HepG2 (cell line): ENCODE measurements around the gene SLC25A19. TPM values are rescaled to one million over a fixed set of nuclear protein-coding genes. Genes with fewer than 3 reads are reported as not detected.

Source experiments
- ATAC-seq: fragments of 200-7000 bp; cut with Tn5 transposase; 3 replicates; pipeline ENCODE4 v1.9.1; 2020; ENCODE audit warnings: mild to moderate bottlenecking, moderate library complexity
- BruUV-seq: library from RNA; stranded (reverse); fragments of 400-500 nt; replicated peaks from 2 replicates; lab custom pipeline; 2021; lab: Mats Ljungman, UMichigan
- CTCF ChIA-PET: fragments of 300-600 bp; formaldehyde crosslinking; extraction: SDS; loops from one replicate; lab custom pipeline; 2021; ENCODE audit warnings: low total read pairs, inconsistent platforms, low intra/inter-chr PET ratio; lab: Yijun Ruan, JAX
- POLR2A ChIA-PET: fragments of 350-600 bp; sonication (Branson Sonifier 250); formaldehyde crosslinking; loops from one replicate; lab custom pipeline; 2020; ENCODE audit warnings: antibody characterized with exemption, inconsistent platforms; lab: Yijun Ruan, JAX
- DNase-seq: peaks from one replicate; pipeline ENCODE4 v3.0.0-alpha.2; 2015; ENCODE audit warnings: low spot score
- FAIRE-seq: peaks from 3 replicates; lab custom pipeline; 2011; peaks lifted over from hg19 to GRCh38; lab: Jason Lieb, UNC
- H2AFZ ChIP-seq: one replicate; pipeline ENCODE4 v1.6.1; 2011; ENCODE audit warnings: low read length, inconsistent platforms
- H3K27ac ChIP-seq: fragments of 300-600 bp; 3 replicates; pipeline ENCODE4 v1.8.0; 2011; ENCODE audit warnings: mixed run types, mild to moderate bottlenecking, mixed read lengths, low read length, inconsistent platforms; ENCODE audit not compliant: insufficient read depth; ENCODE audit errors: extremely low read length
- H3K27me3 ChIP-seq, 2 experiments: fragments of 200-600 bp in 1 of 2; 2 replicates in 1 of 2; 3 replicates in 1 of 2; pipeline versions ENCODE4 v1.6.0 to v1.8.0; 2011; ENCODE audit warnings: low read length in 2 of 2, mild to moderate bottlenecking in 2 of 2, moderate library complexity in 2 of 2, inconsistent platforms in 1 of 2; ENCODE audit not compliant: insufficient read depth in 2 of 2, control insufficient read depth in 1 of 2
- H3K36me3 ChIP-seq, 2 experiments: fragments of 200-600 bp in 1 of 2; replicated peaks in 1 of 2; 2 replicates in 1 of 2; 3 replicates in 1 of 2; pipeline versions ENCODE4 v1.5.1 to v1.8.0; 2011; ENCODE audit warnings: low read length in 2 of 2, inconsistent platforms in 1 of 2; ENCODE audit not compliant: insufficient read depth in 2 of 2, control insufficient read depth in 1 of 2
- H3K4me1 ChIP-seq: 2 replicates; pipeline ENCODE4 v1.5.1; 2012; ENCODE audit warnings: low read length, inconsistent platforms; ENCODE audit not compliant: insufficient read depth
- H3K4me2 ChIP-seq: 2 replicates; pipeline ENCODE4 v1.6.0; 2011; ENCODE audit warnings: low read depth, low read length, inconsistent platforms
- H3K4me3 ChIP-seq, 3 experiments: fragments of 200-600 bp in 1 of 3; sonication (generic), shearing (Covaris generic) in 1 of 3; replicated peaks in 1 of 3; 2 replicates each; pipeline ENCODE4 v1.5.1; 2011 to 2016; ENCODE audit warnings: low read length in 3 of 3, inconsistent platforms in 2 of 3, low read depth in 2 of 3, mild to moderate bottlenecking in 2 of 3, control low read depth in 1 of 3, mixed read lengths in 1 of 3; ENCODE audit not compliant: insufficient read depth in 1 of 3
- H3K79me2 ChIP-seq: one replicate; pipeline ENCODE4 v1.6.1; 2011; ENCODE audit warnings: low read length, inconsistent platforms; ENCODE audit not compliant: insufficient read depth
- H3K9ac ChIP-seq: 2 replicates; pipeline ENCODE4 v1.6.0; 2011; ENCODE audit warnings: mild to moderate bottlenecking, low read depth, low read length, inconsistent platforms; ENCODE audit not compliant: insufficient read depth
- H3K9me3 ChIP-seq: 2 replicates; pipeline ENCODE4 v1.5.1; 2012; ENCODE audit warnings: mild to moderate bottlenecking, low read length
- H4K20me1 ChIP-seq: 2 replicates; pipeline ENCODE4 v1.6.0; 2011; ENCODE audit warnings: inconsistent platforms, mild to moderate bottlenecking, low read length, moderate library complexity; ENCODE audit not compliant: insufficient read depth
- CBX2 ChIP-seq, 2 experiments: fragments of 200-600 bp in 1 of 2; sonication (generic); formaldehyde crosslinking in 1 of 2; IDR thresholded peaks; 2 replicates each; pipeline versions ENCODE4 v1.7.0 to v1.8.1; 2018 to 2022; ENCODE audit warnings: low read depth in 2 of 2, low read length in 1 of 2, mild to moderate bottlenecking in 1 of 2, missing genetic modification reagents in 1 of 2
- CEBPB ChIP-seq: IDR thresholded peaks from 2 replicates; pipeline ENCODE4 v1.6.1; 2011; ENCODE audit warnings: low read depth, low read length, improper control_type of control experiment, borderline replicate concordance
- DNMT3B ChIP-seq: conservative IDR thresholded peaks from 2 replicates; pipeline ENCODE4 v1.6.1; 2016; ENCODE audit warnings: missing biosample characterization, control low read depth
- MTF1 ChIP-seq: sonication (generic); formaldehyde crosslinking; IDR thresholded peaks from 2 replicates; pipeline ENCODE4 v1.5.0; 2020; ENCODE audit warnings: missing genetic modification reagents
- NAIF1 ChIP-seq: sonication (generic); formaldehyde crosslinking; IDR thresholded peaks from 2 replicates; pipeline ENCODE4 v1.5.0; 2020; ENCODE audit warnings: mild to moderate bottlenecking, missing genetic modification reagents, borderline replicate concordance
- PHF8 ChIP-seq: sonication (generic); formaldehyde crosslinking; IDR thresholded peaks from 2 replicates; pipeline ENCODE4 v1.5.0; 2020; ENCODE audit warnings: missing genetic modification reagents
- SKI ChIP-seq: fragments of 450-650 bp; IDR thresholded peaks from one replicate; pipeline ENCODE4 v1.6.1; 2018; ENCODE audit warnings: mild to moderate bottlenecking; ENCODE audit not compliant: partially characterized antibody
- ZKSCAN1 ChIP-seq: fragments of 150-350 bp; IDR thresholded peaks from 2 replicates; pipeline ENCODE4 v1.6.1; 2014; ENCODE audit warnings: low read length
- ZNF3 ChIP-seq: IDR thresholded peaks from 2 replicates; pipeline ENCODE4 v1.7.0; 2017; ENCODE audit warnings: inconsistent platforms
- ZNF367 ChIP-seq: sonication (generic); formaldehyde crosslinking; IDR thresholded peaks from 2 replicates; pipeline ENCODE4 v1.4.0; 2020; ENCODE audit warnings: missing genetic modification reagents, borderline replicate concordance
- ZNF703 ChIP-seq: sonication (generic); formaldehyde crosslinking; IDR thresholded peaks from 2 replicates; pipeline ENCODE4 v1.5.1; 2020; ENCODE audit warnings: missing genetic modification reagents, mild to moderate bottlenecking, moderate library complexity, borderline replicate concordance
- WGBS: methylation state at CpG from one replicate; pipeline ENCODE4 v1.1.6; 2017; ENCODE audit warnings: low lambda C conversion rate; 5-methylcytosine and 5-hydroxymethylcytosine counted together
- in situ Hi-C: cut with HindIII; loops from 2 replicates; pipeline ENCODE4 v1.10.0; 2017; ENCODE audit warnings: low pct_unique_long_range_greater_than_20kb; ENCODE audit not compliant: extremely low pct_ligation_motif_present
- intact Hi-C: fragments of 100-400 bp; cut with micrococcal nuclease; formaldehyde crosslinking; loops from one replicate; pipeline ENCODE4 v1.10.0; 2022; ENCODE audit not compliant: unreplicated experiment
- polyA plus RNA-seq, 8 experiments: library from polyadenylated mRNA; depleted of rRNA in 3 of 8; stranded (reverse) in 7 of 8; unstranded in 1 of 8; fragments of >200 nt; fragmentation: Illumina TruSeq in 4 of 8; extraction: Trizol in 4 of 8; gene quantifications; 2 replicates each; pipeline versions ENCODE4 v1.2.1 to v1.2.3, GENCODE V29; 2011 to 2016; ENCODE audit warnings: low read depth in 4 of 8, missing spikeins in 1 of 8, mixed read lengths in 1 of 8; ENCODE audit not compliant: insufficient read depth in 1 of 8
- total RNA-seq, 5 experiments: library from RNA; depleted of rRNA; stranded (reverse); fragments of >200 nt; fragmentation: Illumina TruSeq; extraction: Trizol; gene quantifications; 2 replicates each; pipeline ENCODE4 v1.2.3, GENCODE V29; 2016; ENCODE audit warnings: low read depth in 1 of 5
- TF ChIP-seq, protein P1 (sequence below): sonication (generic); formaldehyde crosslinking; IDR thresholded peaks from 2 replicates; pipeline ENCODE4 v1.9.0; 2021; ENCODE audit warnings: mild to moderate bottlenecking, missing genetic modification reagents
- TF ChIP-seq, protein P2 (sequence below): sonication (generic); formaldehyde crosslinking; IDR thresholded peaks from 2 replicates; pipeline ENCODE4 v1.9.0; 2021; ENCODE audit warnings: missing genetic modification reagents, borderline replicate concordance

Gene SLC25A19
- total and polyA plus RNA-seq, 2 of the 13 experiments (the other 11 are each of a cell fraction or from before 2014, with no cell fraction given), result 24.4 to 41.4 TPM

DNA sequence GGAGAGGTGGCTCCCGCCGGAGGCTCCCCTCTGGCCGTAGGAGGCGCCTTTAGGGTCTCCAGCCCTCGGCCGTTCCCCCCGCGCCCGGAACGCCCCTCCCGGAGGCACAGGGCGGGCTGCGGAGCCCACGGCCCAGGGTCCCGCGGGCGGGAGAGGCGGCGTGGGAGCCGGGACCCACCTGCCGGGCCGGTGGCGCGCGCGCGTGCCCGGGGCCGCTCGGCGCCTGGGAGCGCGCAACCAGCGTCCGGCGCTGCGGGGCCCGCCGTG is 18.3 kb downstream of the SLC25A19 start, which contains the start of gene MIF4GD:
MIF4GD (minus strand) TSS at position 266 of the 267 bp plus-strand sequence. CDS start 1,036 bp downstream, outside the sequence.
- peaks cover 8 to 31% of the 10 kb centered on the region in 2 experiments; a peak in 4 of 5 replicates for H3K36me3 ChIP-seq
- no peaks in the 10 kb centered on the region for H3K9me3 ChIP-seq
- no peak within 1 kb of the TSS for H2AFZ ChIP-seq
- 0% methylated on average over 18 of the region's 39 CpGs for WGBS
- DNase-seq (no peak), FAIRE-seq (no peak), ATAC-seq (no peak)
- H4K20me1 ChIP-seq, result no peaks in the 10 kb centered on the region
- in situ Hi-C loops (no loop called here), intact Hi-C loops (loop anchor here (1.0 to 2.0 kb wide), 4 partner anchors 18 to 142 kb away; partner anchors contain the start of genes GRB2 and SLC25A19)
- H3K9ac ChIP-seq, result peak within 1 kb of the TSS; percentile 96
- H3K4me1 ChIP-seq, result peaks cover 43% of the 10 kb centered on the region
- no TSS peak for BruUV-seq
- CTCF ChIA-PET, result interaction anchor here (1.1 to 1.2 kb wide), 2 partner anchors 18 to 52 kb away, joined by 3 to 4 read pairs; partner anchors contain the start of gene SLC25A19
- POLR2A ChIA-PET, result interaction anchor here (0.6 to 6.6 kb wide), 24 partner anchors 10 to 240 kb away, joined by 3 to 93 read pairs (median 6); partner anchors contain the start of genes GGA3, GRB2, MRPS7 and NT5C
- H3K79me2 ChIP-seq, result peaks cover 6% of the 10 kb centered on the region
- H3K27me3 ChIP-seq, result no peaks in the 10 kb centered on the region
- peak within 1 kb of the TSS; percentile 77 for H3K27ac ChIP-seq
- H3K4me3 ChIP-seq, result peak within 1 kb of the TSS; percentile 91 to 98 (median 94)
- peak within 1 kb of the TSS; percentile 94 for H3K4me2 ChIP-seq
- TF ChIP-seq PHF8 (CRISPR knock-in tag), result no peak
- no peak for TF ChIP-seq ZKSCAN1
- no peak for TF ChIP-seq NAIF1 (CRISPR knock-in tag)
- no peak for TF ChIP-seq SKI
- TF ChIP-seq MTF1 (CRISPR knock-in tag), result no peak
- TF ChIP-seq, protein P1, sequence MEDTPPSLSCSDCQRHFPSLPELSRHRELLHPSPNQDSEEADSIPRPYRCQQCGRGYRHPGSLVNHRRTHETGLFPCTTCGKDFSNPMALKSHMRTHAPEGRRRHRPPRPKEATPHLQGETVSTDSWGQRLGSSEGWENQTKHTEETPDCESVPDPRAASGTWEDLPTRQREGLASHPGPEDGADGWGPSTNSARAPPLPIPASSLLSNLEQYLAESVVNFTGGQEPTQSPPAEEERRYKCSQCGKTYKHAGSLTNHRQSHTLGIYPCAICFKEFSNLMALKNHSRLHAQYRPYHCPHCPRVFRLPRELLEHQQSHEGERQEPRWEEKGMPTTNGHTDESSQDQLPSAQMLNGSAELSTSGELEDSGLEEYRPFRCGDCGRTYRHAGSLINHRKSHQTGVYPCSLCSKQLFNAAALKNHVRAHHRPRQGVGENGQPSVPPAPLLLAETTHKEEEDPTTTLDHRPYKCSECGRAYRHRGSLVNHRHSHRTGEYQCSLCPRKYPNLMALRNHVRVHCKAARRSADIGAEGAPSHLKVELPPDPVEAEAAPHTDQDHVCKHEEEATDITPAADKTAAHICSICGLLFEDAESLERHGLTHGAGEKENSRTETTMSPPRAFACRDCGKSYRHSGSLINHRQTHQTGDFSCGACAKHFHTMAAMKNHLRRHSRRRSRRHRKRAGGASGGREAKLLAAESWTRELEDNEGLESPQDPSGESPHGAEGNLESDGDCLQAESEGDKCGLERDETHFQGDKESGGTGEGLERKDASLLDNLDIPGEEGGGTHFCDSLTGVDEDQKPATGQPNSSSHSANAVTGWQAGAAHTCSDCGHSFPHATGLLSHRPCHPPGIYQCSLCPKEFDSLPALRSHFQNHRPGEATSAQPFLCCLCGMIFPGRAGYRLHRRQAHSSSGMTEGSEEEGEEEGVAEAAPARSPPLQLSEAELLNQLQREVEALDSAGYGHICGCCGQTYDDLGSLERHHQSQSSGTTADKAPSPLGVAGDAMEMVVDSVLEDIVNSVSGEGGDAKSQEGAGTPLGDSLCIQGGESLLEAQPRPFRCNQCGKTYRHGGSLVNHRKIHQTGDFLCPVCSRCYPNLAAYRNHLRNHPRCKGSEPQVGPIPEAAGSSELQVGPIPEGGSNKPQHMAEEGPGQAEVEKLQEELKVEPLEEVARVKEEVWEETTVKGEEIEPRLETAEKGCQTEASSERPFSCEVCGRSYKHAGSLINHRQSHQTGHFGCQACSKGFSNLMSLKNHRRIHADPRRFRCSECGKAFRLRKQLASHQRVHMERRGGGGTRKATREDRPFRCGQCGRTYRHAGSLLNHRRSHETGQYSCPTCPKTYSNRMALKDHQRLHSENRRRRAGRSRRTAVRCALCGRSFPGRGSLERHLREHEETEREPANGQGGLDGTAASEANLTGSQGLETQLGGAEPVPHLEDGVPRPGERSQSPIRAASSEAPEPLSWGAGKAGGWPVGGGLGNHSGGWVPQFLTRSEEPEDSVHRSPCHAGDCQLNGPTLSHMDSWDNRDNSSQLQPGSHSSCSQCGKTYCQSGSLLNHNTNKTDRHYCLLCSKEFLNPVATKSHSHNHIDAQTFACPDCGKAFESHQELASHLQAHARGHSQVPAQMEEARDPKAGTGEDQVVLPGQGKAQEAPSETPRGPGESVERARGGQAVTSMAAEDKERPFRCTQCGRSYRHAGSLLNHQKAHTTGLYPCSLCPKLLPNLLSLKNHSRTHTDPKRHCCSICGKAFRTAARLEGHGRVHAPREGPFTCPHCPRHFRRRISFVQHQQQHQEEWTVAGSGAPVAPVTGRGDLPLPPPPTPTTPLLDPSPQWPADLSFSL (CRISPR knock-in tag), result 0 out of 2 replicates have a peak, but pooled peaks have one; percentile 3
- TF ChIP-seq ZNF367 (CRISPR knock-in tag), result no peak
- TF ChIP-seq ZNF3 (CRISPR knock-in tag), result no peak
- no peak; the same call in 1 of the 2 replicates for TF ChIP-seq ZNF703 (CRISPR knock-in tag)
- no peak for TF ChIP-seq CEBPB
- TF ChIP-seq, protein P2, sequence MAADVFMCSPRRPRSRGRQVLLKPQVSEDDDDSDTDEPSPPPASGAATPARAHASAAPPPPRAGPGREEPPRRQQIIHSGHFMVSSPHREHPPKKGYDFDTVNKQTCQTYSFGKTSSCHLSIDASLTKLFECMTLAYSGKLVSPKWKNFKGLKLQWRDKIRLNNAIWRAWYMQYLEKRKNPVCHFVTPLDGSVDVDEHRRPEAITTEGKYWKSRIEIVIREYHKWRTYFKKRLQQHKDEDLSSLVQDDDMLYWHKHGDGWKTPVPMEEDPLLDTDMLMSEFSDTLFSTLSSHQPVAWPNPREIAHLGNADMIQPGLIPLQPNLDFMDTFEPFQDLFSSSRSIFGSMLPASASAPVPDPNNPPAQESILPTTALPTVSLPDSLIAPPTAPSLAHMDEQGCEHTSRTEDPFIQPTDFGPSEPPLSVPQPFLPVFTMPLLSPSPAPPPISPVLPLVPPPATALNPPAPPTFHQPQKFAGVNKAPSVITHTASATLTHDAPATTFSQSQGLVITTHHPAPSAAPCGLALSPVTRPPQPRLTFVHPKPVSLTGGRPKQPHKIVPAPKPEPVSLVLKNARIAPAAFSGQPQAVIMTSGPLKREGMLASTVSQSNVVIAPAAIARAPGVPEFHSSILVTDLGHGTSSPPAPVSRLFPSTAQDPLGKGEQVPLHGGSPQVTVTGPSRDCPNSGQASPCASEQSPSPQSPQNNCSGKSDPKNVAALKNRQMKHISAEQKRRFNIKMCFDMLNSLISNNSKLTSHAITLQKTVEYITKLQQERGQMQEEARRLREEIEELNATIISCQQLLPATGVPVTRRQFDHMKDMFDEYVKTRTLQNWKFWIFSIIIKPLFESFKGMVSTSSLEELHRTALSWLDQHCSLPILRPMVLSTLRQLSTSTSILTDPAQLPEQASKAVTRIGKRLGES, result no peak
- TF ChIP-seq CBX2 (IDR thresholded peaks at IDR 0.05; ENCODE audit: low read depth, low read length), result no peak
- TF ChIP-seq CBX2 (CRISPR knock-in tag; IDR thresholded peaks at IDR 0.05; ENCODE audit: low read depth), result no peak
- 0 out of 2 replicates have a peak, but pooled peaks have one; percentile 6 for TF ChIP-seq DNMT3B (CRISPR knock-in tag)
